ENCODE results near the gene LSM12. TPM values are rescaled to one million over a fixed set of nuclear protein-coding genes. Genes with fewer than 3 reads are reported as not detected.
"Not testable (repeated sequence)": the region's sequence is repeated elsewhere in the genome, so short reads cannot be mapped to it uniquely, and the experiment has no call there.

Gene LSM12
- total RNA-seq, 2 donors from 2014 or later: 35.3 to 46.5 TPM

GRCh38 chr17:44000871-44001460 is 65.5 kb downstream of the LSM12 start:
- no peaks in the 10 kb centered on the region for H3K9me3 ChIP-seq (ENCODE audit: control insufficient read depth, low read length, poor library complexity, severe bottlenecking)
- Mint-ChIP-seq H3K27ac (no peak overlapping the region), H3K4me1 (peaks cover 4% of the 10 kb centered on the region), H3K27me3 (peaks cover 14% of the 10 kb centered on the region), H3K36me3 (ENCODE audit: low read depth) (no peaks in the 10 kb centered on the region), H3K4me3 (no peak overlapping the region)
- ATAC-seq (no peak), DNase-seq (no peak)

- Mint-ChIP-seq H3K27me3 (peaks cover 16% of the 10 kb centered on the region), H3K27ac (no peak overlapping the region), H3K4me3 (no peak overlapping the region), H3K4me1 (peaks cover 3% of the 10 kb centered on the region), H3K36me3 (ENCODE audit: low read depth) (no peaks in the 10 kb centered on the region)
- H3K9me3 ChIP-seq (ENCODE audit: control insufficient read depth, low read length, poor library complexity, severe bottlenecking): no peaks in the 10 kb centered on the region
- DNase-seq (no peak), ATAC-seq (no peak)
Observed at GRCh38 chr17:44000141-44000860, 66.2 kb downstream of the LSM12 start.

GRCh38 chr17:43999024-43999423 is 67.4 kb downstream of the LSM12 start:
- Mint-ChIP-seq H3K36me3 (ENCODE audit: low read depth) (no peaks in the 10 kb centered on the region), H3K4me3 (no peak overlapping the region), H3K27me3 (peaks cover 16% of the 10 kb centered on the region), H3K27ac (no peak overlapping the region), H3K4me1 (no peaks in the 10 kb centered on the region)
- DNase-seq (no peak), ATAC-seq (no peak)
- H3K9me3 ChIP-seq (ENCODE audit: control insufficient read depth, low read length, poor library complexity, severe bottlenecking): no peaks in the 10 kb centered on the region

GRCh38 chr17:43998552-43998951 is 67.9 kb downstream of the LSM12 start:
- no peak overlapping the region for H3K27ac Mint-ChIP-seq

GRCh38 chr17:43997180-43997579 is 69.3 kb downstream of the LSM12 start:
- peaks cover 16% of the 10 kb centered on the region for H3K27me3 Mint-ChIP-seq
- ATAC-seq; H3K4me1 Mint-ChIP-seq; H3K4me3 Mint-ChIP-seq; H3K36me3 Mint-ChIP-seq (ENCODE audit: low read depth); DNase-seq; H3K9me3 ChIP-seq (ENCODE audit: control insufficient read depth, low read length, poor library complexity, severe bottlenecking): not testable (repeated sequence)
- H3K27ac Mint-ChIP-seq: peak overlapping the region; percentile 8

More at GRCh38 chr17:43998552-43998951, 67.9 kb downstream of the LSM12 start:
- DNase-seq (no peak), ATAC-seq (no peak)
- H3K4me1 Mint-ChIP-seq: no peaks in the 10 kb centered on the region
- H3K27me3 Mint-ChIP-seq: peaks cover 16% of the 10 kb centered on the region
- H3K9me3 ChIP-seq (ENCODE audit: control insufficient read depth, low read length, poor library complexity, severe bottlenecking): no peaks in the 10 kb centered on the region
- H3K4me3 Mint-ChIP-seq: no peak overlapping the region
- no peaks in the 10 kb centered on the region for H3K36me3 Mint-ChIP-seq (ENCODE audit: low read depth)

- no peaks in the 10 kb centered on the region for H3K4me1 Mint-ChIP-seq
- H3K9me3 ChIP-seq (ENCODE audit: control insufficient read depth, low read length, poor library complexity, severe bottlenecking): no peaks in the 10 kb centered on the region
- no peaks in the 10 kb centered on the region for H3K36me3 Mint-ChIP-seq (ENCODE audit: low read depth)
- no peak overlapping the region for H3K4me3 Mint-ChIP-seq
- no peak overlapping the region for H3K27ac Mint-ChIP-seq
- DNase-seq (no peak), ATAC-seq (no peak)
- peaks cover 16% of the 10 kb centered on the region for H3K27me3 Mint-ChIP-seq
Observed at GRCh38 chr17:43995150-43995471, 71.4 kb downstream of the LSM12 start.

- H3K4me3 Mint-ChIP-seq: peak overlapping the region; percentile 33
- H3K4me1 Mint-ChIP-seq: no peaks in the 10 kb centered on the region
- no peak overlapping the region for H3K27ac Mint-ChIP-seq
- DNase-seq: peak; percentile 53 to 63 (median 54)
- H3K27me3 Mint-ChIP-seq: peaks cover 16% of the 10 kb centered on the region
- H3K36me3 Mint-ChIP-seq (ENCODE audit: low read depth): no peaks in the 10 kb centered on the region
- no peaks in the 10 kb centered on the region for H3K9me3 ChIP-seq (ENCODE audit: control insufficient read depth, low read length, poor library complexity, severe bottlenecking)
- ATAC-seq: peak; percentile 95
Observed at GRCh38 chr17:43994272-43995149, 72.0 kb downstream of the LSM12 start.

- Mint-ChIP-seq H3K4me1 (no peaks in the 10 kb centered on the region), H3K36me3 (ENCODE audit: low read depth) (no peaks in the 10 kb centered on the region), H3K4me3 (no peak overlapping the region), H3K27me3 (peaks cover 13% of the 10 kb centered on the region), H3K27ac (no peak overlapping the region)
- ATAC-seq (no peak), DNase-seq (no peak)
- no peaks in the 10 kb centered on the region for H3K9me3 ChIP-seq (ENCODE audit: control insufficient read depth, low read length, poor library complexity, severe bottlenecking)
Observed at GRCh38 chr17:43992641-43993040, 73.8 kb downstream of the LSM12 start.

GRCh38 chr17:43988301-43988700 is 78.2 kb downstream of the LSM12 start:
- no peak overlapping the region for H3K4me3 Mint-ChIP-seq
- ATAC-seq: no peak
- H3K9me3 ChIP-seq (ENCODE audit: control insufficient read depth, low read length, poor library complexity, severe bottlenecking): no peaks in the 10 kb centered on the region
- no peaks in the 10 kb centered on the region for H3K36me3 Mint-ChIP-seq (ENCODE audit: low read depth)
- DNase-seq: no peak
- H3K27ac Mint-ChIP-seq: no peak overlapping the region
- H3K27me3 Mint-ChIP-seq: peaks cover 24% of the 10 kb centered on the region
- no peaks in the 10 kb centered on the region for H3K4me1 Mint-ChIP-seq

GRCh38 chr17:43987131-43988021 is 79.1 kb downstream of the LSM12 start:
- H3K4me1 Mint-ChIP-seq: no peaks in the 10 kb centered on the region

GRCh38 chr17:43986225-43986981 is 80.1 kb downstream of the LSM12 start:
- Mint-ChIP-seq H3K4me3 (no peak overlapping the region), H3K27ac (no peak overlapping the region), H3K4me1 (no peaks in the 10 kb centered on the region), H3K27me3 (peaks cover 41% of the 10 kb centered on the region), H3K36me3 (ENCODE audit: low read depth) (peaks cover 5% of the 10 kb centered on the region)
- ATAC-seq (no peak), DNase-seq (no peak)
- no peaks in the 10 kb centered on the region for H3K9me3 ChIP-seq (ENCODE audit: control insufficient read depth, low read length, poor library complexity, severe bottlenecking)

More at GRCh38 chr17:43987131-43988021, 79.1 kb downstream of the LSM12 start:
- no peaks in the 10 kb centered on the region for H3K9me3 ChIP-seq (ENCODE audit: control insufficient read depth, low read length, poor library complexity, severe bottlenecking)
- peaks cover under 1% of the 10 kb centered on the region for H3K36me3 Mint-ChIP-seq (ENCODE audit: low read depth)
- DNase-seq: no peak
- no peak overlapping the region for H3K4me3 Mint-ChIP-seq
- ATAC-seq: no peak
- H3K27ac Mint-ChIP-seq: no peak overlapping the region
- peaks cover 32% of the 10 kb centered on the region for H3K27me3 Mint-ChIP-seq

GRCh38 chr17:43984521-43984920 is 82.0 kb downstream of the LSM12 start:
- ATAC-seq: no peak
- H3K9me3 ChIP-seq (ENCODE audit: control insufficient read depth, low read length, poor library complexity, severe bottlenecking): no peaks in the 10 kb centered on the region
- no peak overlapping the region for H3K27ac Mint-ChIP-seq
- DNase-seq: no peak
- H3K4me1 Mint-ChIP-seq: no peaks in the 10 kb centered on the region
- peaks cover 49% of the 10 kb centered on the region for H3K27me3 Mint-ChIP-seq
- no peak overlapping the region for H3K4me3 Mint-ChIP-seq
- H3K36me3 Mint-ChIP-seq (ENCODE audit: low read depth): peaks cover 5% of the 10 kb centered on the region

Data from T-helper 17 cell (primary cell).